ENCODE measurements around the gene AURKB.

Gene AURKB

DNA sequence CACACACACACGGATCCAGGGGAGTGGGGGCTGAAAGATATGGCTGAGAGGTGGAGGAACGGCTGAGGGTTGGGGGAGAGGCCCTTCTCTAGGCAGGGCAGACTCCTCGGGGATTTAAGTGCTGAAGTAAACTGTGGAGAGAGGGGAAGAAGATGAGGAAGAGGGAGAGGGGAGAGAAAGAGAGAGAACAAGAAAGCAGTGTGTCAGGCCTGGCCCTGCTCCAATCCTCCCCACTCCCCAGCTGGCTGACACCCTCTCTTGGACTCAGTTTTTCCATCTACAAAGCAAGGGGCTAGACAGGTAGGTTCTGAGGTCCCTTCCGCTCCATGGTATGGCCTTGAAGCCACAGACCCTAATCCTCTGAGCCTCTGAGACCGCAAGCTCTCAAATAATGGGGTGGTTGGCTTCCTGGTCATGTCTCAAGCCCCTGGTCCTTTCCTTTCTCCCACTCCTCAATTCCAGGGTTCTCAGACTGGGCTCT, 49.6 kb downstream of the AURKB start:
- peak; percentile 40 for DNase-seq

DNA sequence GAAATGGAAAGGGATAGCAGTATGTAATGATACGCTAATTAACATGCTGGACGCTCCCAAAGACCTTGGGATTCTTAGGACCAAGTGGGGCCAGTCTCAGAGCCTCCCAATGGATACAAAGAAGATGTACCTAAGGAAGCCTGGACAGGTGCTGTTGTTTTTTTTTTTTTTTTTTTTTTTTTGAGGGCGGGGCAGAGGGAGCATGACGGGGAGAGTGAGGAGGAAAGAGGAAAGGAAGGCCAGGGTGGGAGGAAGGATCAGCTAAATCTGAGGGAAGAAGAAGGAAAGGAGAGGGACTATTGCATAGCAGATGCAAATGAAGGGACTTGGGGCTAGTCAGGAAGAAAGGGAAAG, 50.2 kb downstream of the AURKB start:
- DNase-seq: no peak

GRCh38 chr17:8159459-8160223, 50.7 kb downstream of the AURKB start:
- no peak for DNase-seq

GRCh38 chr17:8159032-8159400, 51.4 kb downstream of the AURKB start:
- no peak for DNase-seq

DNA sequence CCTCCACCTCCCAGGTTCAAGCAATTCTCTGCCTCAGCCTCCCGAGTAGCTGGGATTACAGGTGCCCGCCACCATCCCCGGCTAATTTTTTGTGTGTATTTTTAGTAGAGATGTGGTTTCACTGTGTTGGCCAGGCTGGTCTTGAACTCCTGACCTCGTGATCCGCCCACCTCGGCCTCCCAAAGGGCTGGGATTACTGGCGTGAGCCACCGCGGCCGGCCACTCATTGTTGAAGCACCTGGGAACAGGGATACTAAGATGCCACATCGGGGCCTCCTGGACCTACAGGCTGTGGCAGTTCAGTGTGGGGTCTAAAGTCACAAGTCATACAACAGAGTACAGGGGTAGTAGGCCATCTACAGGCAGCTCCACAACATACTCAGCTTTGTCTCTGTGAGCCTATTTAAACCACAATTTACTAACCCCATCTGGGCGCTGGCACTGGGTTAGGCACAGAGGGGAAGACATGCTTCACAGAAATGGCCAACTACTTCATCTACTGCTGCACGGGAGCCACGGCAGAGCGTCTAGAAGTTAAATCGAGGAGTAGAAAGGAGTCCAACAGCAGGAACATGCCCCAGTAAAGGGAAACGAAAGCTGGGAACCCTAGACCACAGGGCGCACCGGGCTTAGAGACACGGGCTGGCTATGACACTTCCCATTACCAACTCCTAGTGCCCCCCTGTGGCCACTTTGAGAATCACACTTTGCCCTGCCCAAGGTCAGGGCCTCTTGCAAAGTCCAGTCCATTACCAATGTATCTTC, 51.9 kb downstream of the AURKB start:
- DNase-seq: peak; percentile 84

- DNase-seq: peak; percentile 100
These were observed 54.0 kb downstream of the AURKB start for GRCh38 chr17:8156246-8156992.

DNA sequence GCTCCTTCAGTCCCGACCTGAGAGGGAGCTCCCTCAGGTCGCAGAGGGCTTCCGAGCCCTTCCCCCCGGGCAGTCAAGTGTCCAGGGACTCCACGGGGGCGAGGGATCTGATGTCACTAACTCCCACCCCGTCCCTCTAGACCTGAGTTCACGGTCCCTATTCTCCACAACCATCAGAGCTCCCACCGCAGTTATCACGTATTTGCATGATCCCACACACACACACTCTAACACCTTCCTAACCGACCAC, 54.5 kb downstream of the AURKB start:
- no peak for DNase-seq

- DNase-seq: no peak
These were observed 55.0 kb downstream of the AURKB start for GRCh38 chr17:8155231-8155995.
